Breast epithelium (tissue), 4 donors: ENCODE data around the gene SCUBE3. TPM values are rescaled to one million over a fixed set of nuclear protein-coding genes. Genes with fewer than 3 reads are reported as not detected.
A peak's percentile ranks its signal among the peaks of the same experiment; 100 is the strongest.

Experiments
- DNase-seq, 2 donors: peaks; one replicate each; pipeline ENCODE4 v3.0.0-alpha.2; 2019; ENCODE audit warnings: low spot score in 2 of 2
- H3K27ac ChIP-seq, 2 donors: fragments of 200-600 bp; sonication (generic) in 1 of 2; one replicate each; pipeline ENCODE4 v1.5.1; 2016 to 2019; ENCODE audit warnings: mild to moderate bottlenecking in 1 of 2
- H3K27me3 ChIP-seq, 2 donors: fragments of 200-600 bp; sonication (generic) in 1 of 2; one replicate each; pipeline versions ENCODE4 v1.5.1 to v1.6.0; 2017 to 2019; ENCODE audit warnings: control low read depth in 1 of 2, mild to moderate bottlenecking in 1 of 2
- H3K36me3 ChIP-seq: fragments of 200-600 bp; one replicate; pipeline ENCODE4 v1.5.1; 2019
- H3K4me1 ChIP-seq, 2 donors: fragments of 200-600 bp; sonication (generic); one replicate each; pipeline ENCODE4 v1.5.1; 2016 to 2019; ENCODE audit warnings: control low read depth in 1 of 2
- H3K4me3 ChIP-seq, 3 donors: fragments of 200-600 bp; sonication (generic); 1 replicate in 2 of 3; 2 replicates in 1 of 3; pipeline ENCODE4 v1.5.1; 2016 to 2019; ENCODE audit warnings: mild to moderate bottlenecking in 3 of 3, moderate library complexity in 2 of 3
- H3K9me3 ChIP-seq, 2 donors: fragments of 200-600 bp; sonication (generic) in 1 of 2; one replicate each; pipeline ENCODE4 v1.5.1; 2016 to 2019; ENCODE audit warnings: control low read depth in 1 of 2
- POLR2A ChIP-seq: fragments of 450-650 bp; IDR thresholded peaks from one replicate; pipeline ENCODE4 v1.6.1; 2016; ENCODE audit warnings: antibody characterized with exemption, mild to moderate bottlenecking, moderate library complexity
- POLR2AphosphoS5 ChIP-seq, 3 donors: sonication (generic); formaldehyde crosslinking; IDR thresholded peaks; one replicate each; pipeline ENCODE4 v1.6.1; 2017; ENCODE audit warnings: antibody characterized with exemption in 3 of 3
- intact Hi-C: fragments of 100-400 bp; cut with DNase I; formaldehyde crosslinking; loops from one replicate; pipeline ENCODE4 v1.15.1; 2023; ENCODE audit warnings: low total_unique reads
- total RNA-seq, 3 donors: library from RNA; depleted of rRNA; stranded (reverse); fragments of >200 nt; gene quantifications; one replicate each; pipeline ENCODE4 v1.1.0, GENCODE V29; 2016
- TF ChIP-seq, protein P1 (sequence below), 3 donors: fragments of 450-650 bp; IDR thresholded peaks; one replicate each; pipeline ENCODE4 v1.5.1; 2016 to 2017; ENCODE audit warnings: antibody characterized with exemption in 3 of 3, mild to moderate bottlenecking in 3 of 3, moderate library complexity in 3 of 3

The SCUBE3 gene
- under 1 TPM; under 0.01 to 0.33 (median under 0.01) TPM for total RNA-seq

GRCh38 chr6:35213824-35214756 is at the start of gene SCUBE3:
TSS of gene SCUBE3 (plus strand) at chr6:35213956. CDS start at chr6:35214419, 463 bp downstream.
- Histone ChIP-seq H3K4me1 (peaks cover 4 to 14% of the 10 kb centered on the region in 2 donors), H3K36me3 (no peaks in the 10 kb centered on the region), H3K27me3 (peaks cover 6 to 18% of the 10 kb centered on the region in 2 donors), H3K4me3 (peak within 1 kb of the TSS; percentile 46 to 81 (median 57)), H3K27ac (no peak within 1 kb of the TSS), H3K9me3 (no peaks in the 10 kb centered on the region)
- TF ChIP-seq, protein P1, sequence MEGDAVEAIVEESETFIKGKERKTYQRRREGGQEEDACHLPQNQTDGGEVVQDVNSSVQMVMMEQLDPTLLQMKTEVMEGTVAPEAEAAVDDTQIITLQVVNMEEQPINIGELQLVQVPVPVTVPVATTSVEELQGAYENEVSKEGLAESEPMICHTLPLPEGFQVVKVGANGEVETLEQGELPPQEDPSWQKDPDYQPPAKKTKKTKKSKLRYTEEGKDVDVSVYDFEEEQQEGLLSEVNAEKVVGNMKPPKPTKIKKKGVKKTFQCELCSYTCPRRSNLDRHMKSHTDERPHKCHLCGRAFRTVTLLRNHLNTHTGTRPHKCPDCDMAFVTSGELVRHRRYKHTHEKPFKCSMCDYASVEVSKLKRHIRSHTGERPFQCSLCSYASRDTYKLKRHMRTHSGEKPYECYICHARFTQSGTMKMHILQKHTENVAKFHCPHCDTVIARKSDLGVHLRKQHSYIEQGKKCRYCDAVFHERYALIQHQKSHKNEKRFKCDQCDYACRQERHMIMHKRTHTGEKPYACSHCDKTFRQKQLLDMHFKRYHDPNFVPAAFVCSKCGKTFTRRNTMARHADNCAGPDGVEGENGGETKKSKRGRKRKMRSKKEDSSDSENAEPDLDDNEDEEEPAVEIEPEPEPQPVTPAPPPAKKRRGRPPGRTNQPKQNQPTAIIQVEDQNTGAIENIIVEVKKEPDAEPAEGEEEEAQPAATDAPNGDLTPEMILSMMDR (IDR thresholded peaks at IDR 0.05) = no peak
- TF ChIP-seq POLR2AphosphoS5 (IDR thresholded peaks at IDR 0.05) = no peak
- no peak for TF ChIP-seq POLR2A
- no peak for DNase-seq
- intact Hi-C loops = no loop called here

GRCh38 chr6:35164277-35164676 is 49.5 kb upstream of the SCUBE3 start:
- intact Hi-C loops = loop anchor here (5.0 kb wide), 1 partner anchor 863 kb away; the partner anchor contains the start of gene MAPK14
- TF ChIP-seq POLR2AphosphoS5 (IDR thresholded peaks at IDR 0.05) (no peak), POLR2A (no peak)
- TF ChIP-seq, protein P1 (IDR thresholded peaks at IDR 0.05) = no peak
- Histone ChIP-seq H3K27ac (no peak overlapping the region), H3K27me3 (no peaks in the 10 kb centered on the region), H3K4me3 (no peak overlapping the region), H3K9me3 (no peaks in the 10 kb centered on the region), H3K4me1 (no peaks in the 10 kb centered on the region), H3K36me3 (no peaks in the 10 kb centered on the region)
- no peak for DNase-seq

GRCh38 chr6:35164868-35165267 is 48.9 kb upstream of the SCUBE3 start:
- Histone ChIP-seq H3K4me3 (no peak overlapping the region), H3K27ac (no peak overlapping the region), H3K36me3 (no peaks in the 10 kb centered on the region), H3K4me1 (no peaks in the 10 kb centered on the region), H3K27me3 (no peaks in the 10 kb centered on the region), H3K9me3 (no peaks in the 10 kb centered on the region)
- no peak for TF ChIP-seq POLR2A
- TF ChIP-seq, protein P1 (IDR thresholded peaks at IDR 0.05) = no peak
- no peak for TF ChIP-seq POLR2AphosphoS5 (IDR thresholded peaks at IDR 0.05)
- intact Hi-C loops = loop anchor here (5.0 kb wide), 1 partner anchor 862 kb away; the partner anchor contains the start of gene MAPK14
- DNase-seq = no peak

DNA sequence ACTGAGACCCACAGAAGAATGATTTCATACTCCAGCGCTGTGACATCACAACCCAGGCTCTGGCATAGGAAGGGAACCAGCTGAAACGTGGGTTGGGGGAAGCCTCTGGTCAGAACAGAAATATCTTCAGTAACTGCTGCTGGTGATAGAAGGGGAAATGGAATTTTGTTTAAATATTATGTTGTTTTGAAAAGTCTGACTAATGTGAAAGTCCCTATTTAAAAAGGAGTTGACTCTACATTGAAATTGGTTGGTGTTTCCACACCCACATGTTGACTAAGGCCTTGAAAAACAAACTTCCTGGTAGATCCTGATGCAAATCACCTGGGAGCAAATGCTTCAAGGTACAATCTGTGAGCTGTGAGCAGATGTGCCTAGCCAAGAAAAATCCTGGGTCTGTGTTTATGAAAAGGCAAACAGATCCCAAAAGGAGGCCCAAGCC is 48.1 kb upstream of the SCUBE3 start:
- Histone ChIP-seq H3K9me3 (no peaks in the 10 kb centered on the region), H3K27ac (peak overlapping the region; percentile 46 to 75), H3K27me3 (no peaks in the 10 kb centered on the region), H3K4me1 (no peaks in the 10 kb centered on the region), H3K36me3 (no peaks in the 10 kb centered on the region), H3K4me3 (no peak overlapping the region)
- no peak for DNase-seq
- no peak for TF ChIP-seq POLR2A
- TF ChIP-seq POLR2AphosphoS5 (IDR thresholded peaks at IDR 0.05) = no peak
- TF ChIP-seq, protein P1 (IDR thresholded peaks at IDR 0.05) = no peak
- intact Hi-C loops = no loop called here

DNA sequence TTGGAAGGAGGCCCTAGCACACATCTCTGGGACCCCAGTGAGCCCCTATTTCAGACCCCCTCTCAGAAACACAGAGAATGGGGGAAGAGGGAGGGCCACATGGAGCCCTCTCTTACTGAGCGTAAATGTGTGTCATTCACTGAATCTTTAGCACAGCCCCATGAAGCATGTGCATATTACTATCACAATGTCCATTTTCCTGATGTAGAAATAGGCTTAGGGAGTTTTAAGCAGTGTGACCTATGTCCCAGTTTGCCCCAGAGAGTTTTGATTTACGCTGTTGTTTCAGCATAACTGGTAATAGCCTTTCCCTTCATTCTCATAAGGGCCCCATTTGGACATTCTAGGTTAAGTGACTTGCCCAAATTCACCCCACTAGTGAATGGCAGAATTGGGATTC is 47.6 kb upstream of the SCUBE3 start:
- Histone ChIP-seq H3K36me3 (no peaks in the 10 kb centered on the region), H3K27ac (peak overlapping the region; percentile 46 to 75), H3K9me3 (no peaks in the 10 kb centered on the region), H3K4me1 (no peaks in the 10 kb centered on the region), H3K4me3 (no peak overlapping the region), H3K27me3 (no peaks in the 10 kb centered on the region)
- intact Hi-C loops = no loop called here
- TF ChIP-seq, protein P1 (IDR thresholded peaks at IDR 0.05) = no peak
- TF ChIP-seq POLR2AphosphoS5 (IDR thresholded peaks at IDR 0.05) (no peak), POLR2A (no peak)
- no peak for DNase-seq
